SW480 (cell line): ENCODE results near the gene NKAIN2.
A peak's percentile ranks its signal among the peaks of the same experiment; 100 is the strongest.
"Not testable (repeated sequence)": the region's sequence is repeated elsewhere in the genome, so short reads cannot be mapped to it uniquely, and the experiment has no call there.

ENCODE experiments used
- DNase-seq: peaks from one replicate; pipeline ENCODE4 v3.0.0-alpha.2; 2016; ENCODE audit warnings: low spot score

NKAIN2 gene

DNA sequence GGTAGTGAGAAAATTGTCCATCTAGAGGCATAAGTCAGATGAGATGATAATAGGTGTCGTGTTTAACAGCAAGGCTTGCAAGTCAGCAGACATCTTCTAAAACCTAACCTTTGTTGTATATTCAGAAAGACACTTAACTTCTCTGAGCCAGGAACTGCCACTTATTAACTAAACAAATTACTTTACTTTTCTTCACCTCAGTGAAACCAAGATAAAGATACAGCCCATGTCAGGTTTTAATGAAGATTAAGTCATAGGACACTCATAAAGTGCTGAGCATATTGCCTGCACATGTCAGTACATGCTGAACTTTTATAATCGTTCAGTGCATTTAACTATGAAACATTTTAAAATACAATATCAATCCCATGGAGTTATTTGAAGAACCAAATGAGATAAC, 286.8 kb downstream of the NKAIN2 start:
- DNase-seq = no peak

DNA sequence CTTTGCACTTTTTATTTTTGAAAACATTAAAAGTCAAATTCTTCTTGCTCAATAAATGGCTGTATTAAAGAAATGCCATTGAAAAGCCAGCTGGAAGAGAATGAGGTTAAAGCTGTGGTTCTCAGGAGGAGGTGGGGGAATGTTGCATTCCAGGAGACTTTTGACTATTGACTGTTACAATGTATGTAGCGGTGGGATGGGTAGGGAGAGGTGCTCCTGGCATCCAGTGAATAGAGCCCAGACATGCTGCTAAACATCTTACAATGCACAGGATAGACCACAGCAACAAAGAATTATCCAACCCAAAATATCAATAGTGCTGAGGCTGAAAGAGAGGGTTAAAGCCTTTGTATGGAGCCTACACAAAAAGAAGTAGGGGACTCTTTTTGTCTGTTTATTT, 295.9 kb downstream of the NKAIN2 start:
- no peak for DNase-seq

DNA sequence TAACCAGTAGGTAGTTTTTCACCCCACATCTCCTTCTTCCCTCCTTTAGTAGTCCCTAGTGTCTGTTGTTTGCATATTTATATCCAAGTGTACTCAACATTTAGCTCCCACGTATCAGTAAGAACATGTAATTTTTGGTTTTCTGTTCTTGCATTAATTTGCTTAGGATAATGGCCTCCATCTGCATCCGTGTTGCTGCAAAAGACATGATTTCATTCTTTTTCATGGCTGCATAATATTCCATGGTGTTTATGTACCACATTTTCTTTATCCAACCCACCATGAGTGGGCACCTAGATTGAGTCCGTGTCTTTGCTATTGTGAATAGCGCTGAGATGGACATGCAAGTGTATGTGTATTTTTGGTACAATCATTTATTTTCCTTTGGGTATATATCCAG, 306.8 kb downstream of the NKAIN2 start:
- no peak for DNase-seq

- no peak for DNase-seq
Measured at GRCh38 chr6:124119596-124119995, 315.9 kb downstream of the NKAIN2 start.

GRCh38 chr6:124123617-124124209, 320.0 kb downstream of the NKAIN2 start:
- DNase-seq = no peak

GRCh38 chr6:124131259-124131658, 327.6 kb downstream of the NKAIN2 start:
- DNase-seq = peak; percentile 63

GRCh38 chr6:124131779-124132178, 328.1 kb downstream of the NKAIN2 start:
- peak; percentile 14 for DNase-seq

DNA sequence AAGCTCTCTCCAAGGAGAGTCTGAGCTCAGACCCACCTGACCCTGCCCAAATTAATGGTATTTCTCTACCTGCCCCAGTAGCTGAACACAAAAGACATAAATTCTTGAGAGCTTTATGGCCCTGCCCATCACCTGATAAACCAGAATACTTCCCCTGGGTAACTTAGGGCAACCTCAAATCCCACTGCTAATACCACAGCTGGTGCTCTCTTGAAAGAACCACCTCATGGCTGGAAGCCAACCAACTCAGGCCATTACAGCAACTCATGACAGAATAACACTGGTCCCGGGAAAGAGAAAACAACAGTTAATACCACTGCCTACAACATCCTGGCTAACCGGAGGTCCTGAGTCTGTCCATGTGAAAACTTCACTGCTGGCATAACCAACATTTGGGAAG, 328.6 kb downstream of the NKAIN2 start:
- peak; percentile 40 for DNase-seq

DNA sequence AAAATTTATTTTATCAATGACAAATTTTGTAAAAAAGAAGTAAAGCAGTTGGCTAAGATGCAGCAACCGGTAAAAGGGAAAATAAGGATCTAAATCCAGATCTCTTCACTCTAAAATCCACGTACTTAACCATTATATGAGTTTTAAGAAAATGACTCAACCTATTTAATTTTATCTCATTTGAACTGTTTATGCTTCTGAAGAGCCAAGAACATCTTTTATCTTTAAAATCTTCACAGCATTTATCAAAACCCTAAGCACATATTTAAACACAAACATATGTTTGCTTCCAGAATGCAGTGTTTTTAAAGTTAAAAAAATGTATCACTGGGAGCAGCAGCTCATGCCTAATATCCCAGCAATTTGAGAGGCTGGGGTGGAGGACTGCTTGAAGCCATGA, 339.2 kb downstream of the NKAIN2 start:
- no peak for DNase-seq

GRCh38 chr6:124143435-124143834, 339.8 kb downstream of the NKAIN2 start:
- no peak for DNase-seq

DNA sequence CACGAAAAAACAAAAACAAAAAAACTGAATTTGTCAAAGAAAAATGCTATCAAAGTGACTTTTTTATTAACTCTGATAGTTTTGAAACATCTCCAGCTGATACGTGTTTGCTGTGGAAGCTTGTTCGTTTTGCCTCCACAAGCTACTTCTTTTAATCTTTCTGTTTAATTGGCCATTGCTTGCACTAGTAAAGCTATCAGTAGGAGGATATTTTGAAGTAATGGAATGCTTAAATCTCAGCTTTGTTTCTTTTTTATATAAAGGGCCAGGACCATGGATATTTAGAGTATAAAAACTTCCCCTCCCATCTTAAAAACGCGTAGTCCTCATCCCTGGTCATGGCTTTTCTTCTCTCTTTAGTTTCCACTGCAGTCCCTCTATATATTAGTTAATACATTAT, 344.0 kb downstream of the NKAIN2 start:
- no peak for DNase-seq

- no peak for DNase-seq
Measured at GRCh38 chr6:124148236-124148957, 344.7 kb downstream of the NKAIN2 start.

GRCh38 chr6:124149646-124150045, 346.0 kb downstream of the NKAIN2 start:
- no peak for DNase-seq

DNA sequence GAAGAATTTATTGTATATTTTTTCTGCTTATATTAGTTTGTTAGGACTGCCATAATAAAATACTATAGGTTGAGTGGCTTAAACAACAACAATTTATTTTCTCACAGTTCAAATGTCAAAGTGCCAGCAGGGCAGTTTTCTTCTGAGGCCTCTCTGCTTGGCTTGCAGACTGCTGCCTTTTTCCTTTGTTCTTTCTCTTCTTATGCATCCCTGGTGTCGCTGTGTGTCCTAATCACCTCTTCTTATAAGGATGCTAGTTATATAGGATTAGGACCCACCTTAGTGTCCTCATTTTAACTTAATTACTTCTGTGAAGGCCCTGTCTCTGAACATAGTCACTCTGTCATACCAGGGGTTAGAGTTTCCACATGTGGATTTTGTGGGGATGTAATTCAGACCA, 354.4 kb downstream of the NKAIN2 start:
- DNase-seq = no peak

DNA sequence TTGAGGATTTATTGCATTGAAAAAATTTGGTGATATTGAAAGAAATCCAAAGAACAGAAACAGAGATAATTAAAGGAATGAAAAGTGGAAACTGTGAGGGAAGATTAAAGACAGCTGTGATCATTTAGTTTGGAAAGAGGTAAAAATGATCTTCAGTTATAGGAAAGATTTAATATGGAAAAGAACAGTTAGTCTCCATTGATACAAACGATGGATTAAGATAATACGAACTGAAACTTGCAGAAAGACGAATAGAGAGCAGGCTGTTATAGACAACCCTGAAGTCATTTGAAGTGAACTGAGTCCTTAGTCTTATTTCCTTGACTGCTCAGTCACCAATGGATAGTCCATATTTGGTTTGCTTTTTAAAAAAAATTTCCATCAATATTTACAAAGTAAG, 360.0 kb downstream of the NKAIN2 start:
- DNase-seq = no peak

DNA sequence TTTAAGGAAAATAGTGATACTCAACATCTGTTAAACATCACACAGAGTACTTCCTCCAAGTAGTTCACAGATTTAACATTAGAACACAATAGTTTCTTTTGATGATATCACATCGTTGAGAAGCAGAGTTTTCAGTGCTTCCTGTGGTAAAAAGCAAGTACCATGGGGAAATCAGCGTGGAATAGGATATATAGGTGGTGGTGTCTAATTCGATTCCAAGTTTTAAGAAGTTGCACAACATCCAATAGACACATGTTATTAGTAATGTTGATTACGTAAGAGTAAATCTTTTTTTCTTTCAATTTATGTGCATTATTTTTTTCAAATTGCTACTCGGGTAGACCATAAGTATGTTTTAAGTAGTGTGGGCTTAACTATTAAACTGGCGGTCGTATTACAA, 360.7 kb downstream of the NKAIN2 start:
- no peak for DNase-seq

DNA sequence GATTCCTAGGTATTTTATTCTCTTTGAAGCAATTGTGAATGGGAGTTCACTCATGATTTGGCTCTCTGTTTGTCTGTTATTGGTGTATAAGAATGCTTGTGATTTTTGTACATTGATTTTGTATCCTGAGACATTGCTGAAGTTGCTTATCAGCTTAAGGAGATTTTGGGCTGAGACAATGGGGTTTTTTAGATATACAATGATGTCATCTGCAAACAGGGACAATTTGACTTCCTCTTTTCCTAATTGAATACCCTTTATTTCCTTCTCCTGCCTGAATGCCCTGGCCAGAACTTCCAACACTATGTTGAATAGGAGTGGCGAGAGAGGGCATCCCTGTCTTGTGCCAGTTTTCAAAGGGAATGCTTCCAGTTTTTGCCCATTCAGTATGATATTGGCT, 363.6 kb downstream of the NKAIN2 start:
- DNase-seq = not testable (repeated sequence)

DNA sequence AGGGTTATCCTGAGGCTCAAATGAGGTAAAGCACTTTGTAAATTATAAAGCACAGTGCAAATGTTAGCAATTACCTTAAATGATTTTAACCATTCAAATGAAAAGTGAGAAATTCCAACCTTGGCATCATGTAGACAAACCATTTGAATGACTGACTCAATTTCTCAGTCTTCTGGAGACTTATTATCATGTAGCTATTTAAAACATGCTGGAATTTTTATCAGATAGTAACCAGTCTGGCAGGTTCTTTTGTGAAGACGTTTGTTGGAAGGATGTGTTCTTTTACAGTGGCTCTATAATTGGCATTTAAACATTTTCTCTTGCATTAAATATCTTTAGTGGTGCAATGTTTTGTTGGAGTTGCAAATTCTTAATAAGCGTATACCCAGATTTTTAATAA, 386.6 kb downstream of the NKAIN2 start:
- DNase-seq = no peak

DNA sequence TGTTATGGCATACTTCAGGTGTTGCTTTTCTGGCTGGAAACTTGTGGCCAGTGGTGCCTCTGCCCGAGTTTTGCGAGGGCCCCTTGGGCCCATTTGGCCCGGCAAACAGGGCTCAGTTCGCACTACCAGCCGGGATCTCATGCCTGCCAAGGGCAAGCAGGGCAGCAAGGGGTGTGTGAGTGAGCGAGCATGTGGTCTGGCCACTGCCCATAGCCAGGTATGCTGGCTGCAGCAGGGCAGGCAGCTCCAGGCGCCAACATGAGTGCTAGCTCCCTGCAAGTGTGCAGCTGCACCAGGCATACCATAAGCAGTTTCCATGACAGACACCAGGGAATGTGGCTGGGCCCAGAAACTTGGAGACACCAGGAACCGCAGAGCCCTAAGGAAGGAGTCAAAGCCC, 389.5 kb downstream of the NKAIN2 start:
- no peak for DNase-seq

DNA sequence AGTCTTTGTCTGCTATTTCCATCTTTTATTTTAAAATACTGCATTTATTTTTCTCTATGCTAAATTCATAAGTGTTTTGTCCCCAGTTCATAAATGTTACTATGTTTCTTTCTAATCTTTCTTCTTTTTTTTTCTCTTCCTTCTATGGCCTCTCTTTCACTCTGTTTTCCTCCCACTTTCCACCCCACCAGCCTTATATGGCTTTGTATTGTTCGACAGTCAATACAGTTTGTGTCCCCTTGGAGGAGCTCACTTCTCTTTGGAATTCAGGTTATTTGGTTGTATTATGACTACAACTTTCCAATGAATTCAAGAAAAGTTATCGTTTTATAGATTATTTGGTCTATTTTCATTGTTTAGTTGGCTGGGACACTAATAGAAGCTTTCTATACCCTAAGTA, 393.5 kb downstream of the NKAIN2 start:
- DNase-seq = no peak

- no peak for DNase-seq
Measured at GRCh38 chr6:124199286-124199685, 395.6 kb downstream of the NKAIN2 start.

GRCh38 chr6:124200661-124201060, 397.0 kb downstream of the NKAIN2 start:
- DNase-seq = no peak

DNA sequence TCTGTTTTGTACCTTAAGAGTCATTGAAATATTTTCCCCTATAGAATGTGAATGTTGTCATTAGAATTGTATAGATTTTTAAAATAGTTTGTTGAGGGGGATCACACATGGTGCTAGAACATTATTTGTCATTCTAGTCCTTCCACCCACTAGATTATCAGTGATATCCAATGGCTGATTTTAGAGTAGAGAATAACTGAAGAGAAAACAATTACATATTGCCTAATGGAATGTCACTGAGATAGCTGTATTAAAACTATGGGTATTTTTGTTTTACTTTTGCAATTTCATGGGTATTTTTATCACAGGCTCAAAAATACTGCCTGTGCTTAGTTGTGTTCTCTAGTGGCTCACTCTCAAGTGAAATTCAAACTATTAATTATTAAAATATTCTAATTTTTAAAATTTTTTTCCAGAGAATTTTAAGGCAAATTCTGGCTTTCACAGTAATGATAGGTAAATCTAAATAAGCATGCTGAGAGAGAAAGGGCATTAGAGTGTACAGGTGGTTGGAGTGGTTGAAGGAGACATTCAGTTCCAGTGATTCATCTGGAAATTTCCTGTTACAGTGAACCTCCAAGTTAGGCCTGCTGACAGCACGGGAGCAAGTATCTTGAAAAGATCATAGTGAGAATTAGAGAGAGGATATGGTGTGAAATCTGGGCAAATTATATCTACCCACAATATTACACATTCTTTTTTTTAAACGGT, 399.6 kb downstream of the NKAIN2 start:
- DNase-seq = peak; percentile 29

DNA sequence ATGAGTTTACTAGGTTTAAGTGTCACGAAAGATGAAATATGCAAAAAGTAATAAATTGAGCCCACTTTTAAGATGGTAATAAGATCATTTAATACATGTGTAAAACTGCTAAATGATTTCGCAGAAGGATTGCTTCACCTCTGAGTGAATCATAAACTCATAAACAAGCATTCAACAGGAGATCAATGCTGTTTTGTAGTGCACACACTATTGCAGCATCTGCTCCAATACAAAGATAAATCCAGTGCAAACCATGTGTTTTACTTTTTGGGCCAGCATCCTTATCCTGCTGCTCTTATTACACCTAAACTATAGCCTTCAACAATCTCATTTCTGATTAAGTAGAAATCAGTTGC, 400.1 kb downstream of the NKAIN2 start:
- no peak for DNase-seq
